ENCODE results near the gene NKD1.

- TF ChIP-seq EZH2phosphoT487 (IDR thresholded peaks at IDR 0.05; ENCODE audit: borderline replicate concordance, low read depth, low read length) (no peak), CTCF (conservative IDR thresholded peaks at IDR 0.05; ENCODE audit: low read length) (no peak)
Measured at GRCh38 chr16:50502616-50503011, 45.6 kb upstream of the NKD1 start.
